ENCODE results near the gene SLC2A11. TPM values are rescaled to one million over a fixed set of nuclear protein-coding genes. Genes with fewer than 3 reads are reported as not detected.

The SLC2A11 gene
- total and polyA plus RNA-seq, 7 donors, result 3.7 to 12.7 (median 4.9) TPM

- peaks cover 10% of the 10 kb centered on the region for H3K4me1 ChIP-seq
- no peak for DNase-seq
- no peaks in the 10 kb centered on the region for H3K27me3 ChIP-seq (ENCODE audit: insufficient read depth in 3 of 3, low read length in 2 of 3)
- H3K4me3 ChIP-seq, result no peak overlapping the region
- H3K36me3 ChIP-seq (ENCODE audit: insufficient read depth in 1 of 2, low read depth in 1 of 2), result peaks cover 0 to 99% of the 10 kb centered on the region in 2 donors
- no peaks in the 10 kb centered on the region for H3K9me3 ChIP-seq
- TF ChIP-seq CTCF (IDR thresholded peaks at IDR 0.05), result no peak
- intact Hi-C loops (cut with DNase I), result loop anchor here in 1 of 2 donors (5.0 kb wide), 1 partner anchor 35 kb away; the partner anchor contains the start of gene SMARCB1
- H3K27ac ChIP-seq, result peak overlapping the region; percentile 65
- peak; percentile 51 to 70 (median 62) for ATAC-seq
- 23 to 61% (median 43%) methylated on average over 6 of the region's 6 CpGs for WGBS, 3 donors
Observed at GRCh38 chr22:23822101-23822671, 35.5 kb upstream of the SLC2A11 start.

GRCh38 chr22:23823331-23823791 is 34.3 kb upstream of the SLC2A11 start:
- DNase-seq (peak in 1 of 2 donors; percentile 42), ATAC-seq (no peak)
- TF ChIP-seq CTCF (IDR thresholded peaks at IDR 0.05), result no peak
- WGBS, 3 donors, result 71 to 91% (median 89%) methylated on average over 14 of the region's 14 CpGs
- Histone ChIP-seq H3K27me3 (ENCODE audit: insufficient read depth in 3 of 3, low read length in 2 of 3) (no peaks in the 10 kb centered on the region), H3K4me3 (no peak overlapping the region), H3K9me3 (no peaks in the 10 kb centered on the region), H3K27ac (peak overlapping the region; percentile 65), H3K4me1 (peaks cover 12% of the 10 kb centered on the region), H3K36me3 (ENCODE audit: insufficient read depth in 1 of 2, low read depth in 1 of 2) (peaks cover 0 to 97% of the 10 kb centered on the region in 2 donors)
- intact Hi-C loops (cut with DNase I), result loop anchor here in 1 of 2 donors (5.0 kb wide), 1 partner anchor 36 kb away; the partner anchor contains the start of gene SMARCB1

GRCh38 chr22:23824476-23825245 is 33.0 kb upstream of the SLC2A11 start:
- Histone ChIP-seq H3K9me3 (no peaks in the 10 kb centered on the region), H3K27me3 (ENCODE audit: insufficient read depth in 3 of 3, low read length in 2 of 3) (no peaks in the 10 kb centered on the region), H3K4me3 (no peak overlapping the region), H3K4me1 (peaks cover 25% of the 10 kb centered on the region), H3K27ac (no peak overlapping the region), H3K36me3 (ENCODE audit: insufficient read depth in 1 of 2, low read depth in 1 of 2) (peaks cover 0 to 87% of the 10 kb centered on the region in 2 donors)
- ATAC-seq, result no peak
- intact Hi-C loops (cut with DNase I), result loop anchor here (5.0 kb wide), 1 partner anchor 37 kb away; the partner anchor contains the start of gene SMARCB1 (in 2 of the 2)
- 86 to 90% (median 88%) methylated on average over 13 of the region's 13 CpGs for WGBS, 3 donors
- DNase-seq, result peak in 1 of 2 donors; percentile 22
- TF ChIP-seq CTCF (IDR thresholded peaks at IDR 0.05), result no peak

- Histone ChIP-seq H3K27ac (no peak overlapping the region), H3K36me3 (ENCODE audit: insufficient read depth in 1 of 2, low read depth in 1 of 2) (peaks cover 0 to 80% of the 10 kb centered on the region in 2 donors), H3K4me3 (no peak overlapping the region), H3K27me3 (ENCODE audit: insufficient read depth in 3 of 3, low read length in 2 of 3) (no peaks in the 10 kb centered on the region), H3K4me1 (peaks cover 27% of the 10 kb centered on the region), H3K9me3 (no peaks in the 10 kb centered on the region)
- intact Hi-C loops (cut with DNase I), result loop anchor here in 1 of 2 donors (5.0 kb wide), 1 partner anchor 38 kb away; the partner anchor contains the start of gene SMARCB1
- WGBS, 3 donors, result 92 to 97% (median 97%) methylated on average over 12 of the region's 12 CpGs
- TF ChIP-seq CTCF (IDR thresholded peaks at IDR 0.05), result no peak
- DNase-seq (peak in 1 of 2 donors; percentile 48), ATAC-seq (no peak)
Observed at GRCh38 chr22:23825246-23825905, 32.3 kb upstream of the SLC2A11 start.
